Esophagus squamous epithelium (tissue), 4 donors: Measurements from ENCODE around the gene PCBP2.

Source experiments
- POLR2A ChIP-seq, 4 donors: fragments of 450-650 bp; IDR thresholded peaks; one replicate each; pipeline ENCODE4 v1.6.1; 2017; ENCODE audit warnings: antibody characterized with exemption in 4 of 4, mild to moderate bottlenecking in 4 of 4, moderate library complexity in 3 of 4
- TF ChIP-seq, protein P1 (sequence below), 6 experiments: fragments of 450-650 bp in 4 of 6; fragments of 200-600 bp in 2 of 6; sonication (generic) in 2 of 6; IDR thresholded peaks; one replicate each; pipeline ENCODE4 v1.5.1; 2016 to 2019; ENCODE audit warnings: antibody characterized with exemption in 6 of 6, mild to moderate bottlenecking in 4 of 6, moderate library complexity in 4 of 6

DNA sequence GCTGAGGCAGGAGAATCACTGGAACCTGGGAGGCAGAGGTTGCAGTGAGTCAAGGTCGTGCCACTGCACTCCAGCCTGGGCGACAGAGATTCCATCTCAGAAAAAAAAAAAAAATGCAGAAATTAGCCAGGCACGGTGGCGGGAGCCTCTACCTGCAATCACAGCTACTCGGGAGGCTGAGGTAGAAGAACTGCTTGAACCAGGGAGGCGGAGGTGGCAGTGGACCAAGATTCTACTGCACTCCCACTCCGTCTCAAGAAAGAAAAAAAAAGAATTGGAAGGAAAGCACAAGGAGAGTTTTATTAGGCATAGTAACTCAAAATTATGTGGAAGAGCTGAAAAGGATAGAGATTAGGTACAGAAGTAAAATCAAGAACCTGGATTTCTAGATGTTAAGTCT, 49.0 kb upstream of the PCBP2 start:
- TF ChIP-seq, protein P1, sequence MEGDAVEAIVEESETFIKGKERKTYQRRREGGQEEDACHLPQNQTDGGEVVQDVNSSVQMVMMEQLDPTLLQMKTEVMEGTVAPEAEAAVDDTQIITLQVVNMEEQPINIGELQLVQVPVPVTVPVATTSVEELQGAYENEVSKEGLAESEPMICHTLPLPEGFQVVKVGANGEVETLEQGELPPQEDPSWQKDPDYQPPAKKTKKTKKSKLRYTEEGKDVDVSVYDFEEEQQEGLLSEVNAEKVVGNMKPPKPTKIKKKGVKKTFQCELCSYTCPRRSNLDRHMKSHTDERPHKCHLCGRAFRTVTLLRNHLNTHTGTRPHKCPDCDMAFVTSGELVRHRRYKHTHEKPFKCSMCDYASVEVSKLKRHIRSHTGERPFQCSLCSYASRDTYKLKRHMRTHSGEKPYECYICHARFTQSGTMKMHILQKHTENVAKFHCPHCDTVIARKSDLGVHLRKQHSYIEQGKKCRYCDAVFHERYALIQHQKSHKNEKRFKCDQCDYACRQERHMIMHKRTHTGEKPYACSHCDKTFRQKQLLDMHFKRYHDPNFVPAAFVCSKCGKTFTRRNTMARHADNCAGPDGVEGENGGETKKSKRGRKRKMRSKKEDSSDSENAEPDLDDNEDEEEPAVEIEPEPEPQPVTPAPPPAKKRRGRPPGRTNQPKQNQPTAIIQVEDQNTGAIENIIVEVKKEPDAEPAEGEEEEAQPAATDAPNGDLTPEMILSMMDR (IDR thresholded peaks at IDR 0.05), result no peak
- TF ChIP-seq POLR2A (IDR thresholded peaks at IDR 0.05), result no peak
